Hematopoietic multipotent progenitor cell (in vitro differentiated cells): ENCODE data around the gene PHEX. TPM values are rescaled to one million over a fixed set of nuclear protein-coding genes. Genes with fewer than 3 reads are reported as not detected.
A peak's percentile ranks its signal among the peaks of the same experiment; 100 is the strongest.

Experiments used
- DNase-seq, 3 donors: peaks; one replicate each; pipeline ENCODE4 v3.0.0-alpha.2; 2011 to 2015; ENCODE audit warnings: low read depth in 2 of 3, low spot score in 2 of 3
- total RNA-seq: library from RNA; depleted of rRNA; stranded (reverse); fragments of >200 nt; gene quantifications from one replicate; pipeline ENCODE4 v1.2.3, GENCODE V29; 2012

The PHEX gene
- total RNA-seq, 1 donor: under 0.01 TPM

- DNase-seq: no peak
These were observed 109.1 kb downstream of the PHEX start for GRCh38 chrX:22141047-22141730.

GRCh38 chrX:22147214-22147613, 115.1 kb downstream of the PHEX start:
- no peak for DNase-seq

DNA sequence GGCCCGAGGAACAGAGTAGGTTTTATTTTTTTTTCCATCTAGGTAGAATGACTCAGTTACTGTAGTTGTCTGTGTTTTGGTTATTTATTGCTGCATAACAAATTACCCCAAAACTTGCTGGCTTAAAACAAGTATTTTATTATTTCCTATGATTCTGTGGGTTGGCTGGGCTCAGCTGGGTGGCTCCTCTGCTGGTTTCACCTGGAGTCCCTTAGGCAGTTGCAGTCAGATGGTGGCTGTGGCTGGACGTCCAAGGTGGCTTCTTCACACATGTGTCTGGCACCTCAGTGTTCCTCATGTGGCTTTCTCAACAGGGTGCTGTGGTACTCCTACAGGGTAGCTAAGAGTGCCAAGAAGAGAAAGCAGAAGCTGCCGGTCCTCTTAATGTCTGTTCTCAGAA, 115.8 kb downstream of the PHEX start:
- no peak for DNase-seq

- DNase-seq: no peak
These were observed 116.4 kb downstream of the PHEX start for GRCh38 chrX:22148565-22148964.

GRCh38 chrX:22150371-22150770, 118.2 kb downstream of the PHEX start:
- DNase-seq: no peak

GRCh38 chrX:22155126-22155525, 123.0 kb downstream of the PHEX start:
- no peak for DNase-seq

GRCh38 chrX:22159071-22159470, 126.9 kb downstream of the PHEX start:
- DNase-seq: no peak

GRCh38 chrX:22163326-22163725, 131.2 kb downstream of the PHEX start:
- no peak for DNase-seq

- DNase-seq: no peak
These were observed 132.8 kb downstream of the PHEX start for GRCh38 chrX:22164770-22165388.

GRCh38 chrX:22165732-22166457, 133.8 kb downstream of the PHEX start:
- no peak for DNase-seq

- no peak for DNase-seq
These were observed 139.3 kb downstream of the PHEX start for GRCh38 chrX:22171287-22172060.

DNA sequence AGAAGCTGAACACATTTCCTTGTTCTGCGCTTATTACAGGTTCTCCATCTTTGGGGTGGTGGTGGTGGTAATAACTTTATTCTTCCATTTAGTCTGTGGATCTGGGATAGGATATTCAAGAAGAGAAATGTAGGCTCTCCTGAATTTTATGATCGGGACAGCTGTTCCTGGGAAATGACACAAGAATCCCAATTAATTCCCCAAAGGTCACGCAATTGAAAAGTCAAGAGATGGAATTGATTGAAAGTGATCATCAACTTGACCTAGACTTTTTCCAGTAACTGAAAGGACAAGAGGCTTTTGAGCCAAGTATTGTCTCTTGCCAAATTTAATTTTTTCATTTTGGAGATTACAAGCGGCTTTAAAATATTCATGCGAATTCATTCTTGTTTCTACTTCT, 141.8 kb downstream of the PHEX start:
- DNase-seq: no peak

- DNase-seq: no peak
These were observed 145.9 kb downstream of the PHEX start for GRCh38 chrX:22177950-22178515.

- DNase-seq: no peak
These were observed 152.0 kb downstream of the PHEX start for GRCh38 chrX:22184096-22184495.

- no peak for DNase-seq
These were observed 154.0 kb downstream of the PHEX start for GRCh38 chrX:22186165-22186564.

- peak; percentile 6 to 52 (median 24) for DNase-seq
These were observed 160.4 kb downstream of the PHEX start for GRCh38 chrX:22192419-22193060.

DNA sequence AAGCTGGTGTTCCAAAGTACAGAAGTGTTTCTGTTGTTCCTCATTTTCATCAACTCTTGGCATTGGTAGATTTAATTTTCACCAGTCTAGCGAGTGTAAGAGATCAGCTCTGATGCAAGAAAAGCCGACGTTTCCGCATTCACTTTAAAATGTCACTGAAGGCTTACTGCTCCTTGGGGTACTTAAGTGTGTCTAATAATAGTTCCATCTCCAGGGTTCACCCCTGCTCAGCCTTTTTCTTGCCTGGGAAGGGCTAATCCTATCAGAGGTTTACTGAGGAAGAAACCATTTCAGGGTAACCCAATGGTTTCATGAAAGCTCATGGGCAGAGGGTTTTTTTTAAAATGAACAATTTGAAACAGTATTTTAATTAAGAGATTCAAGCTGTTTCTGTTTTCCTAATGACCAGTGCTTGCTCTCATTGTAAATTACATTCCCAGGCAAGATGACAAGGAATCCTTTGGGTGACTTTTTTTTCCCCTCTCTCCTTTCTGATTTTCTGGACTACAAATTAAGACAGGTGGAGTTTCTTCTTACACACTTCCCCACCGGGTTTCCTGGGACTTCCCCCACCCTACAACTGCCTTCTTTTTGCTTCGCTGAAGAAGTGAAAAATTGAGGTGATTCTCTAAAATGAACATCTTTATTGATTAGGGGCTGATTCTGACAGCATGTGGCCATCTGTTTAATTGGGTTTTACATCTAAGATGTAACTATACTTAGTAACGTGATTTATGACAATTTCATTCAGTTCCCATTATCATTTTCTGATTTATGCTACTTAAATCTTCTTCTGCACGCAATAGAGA, 161.9 kb downstream of the PHEX start:
- no peak for DNase-seq

DNA sequence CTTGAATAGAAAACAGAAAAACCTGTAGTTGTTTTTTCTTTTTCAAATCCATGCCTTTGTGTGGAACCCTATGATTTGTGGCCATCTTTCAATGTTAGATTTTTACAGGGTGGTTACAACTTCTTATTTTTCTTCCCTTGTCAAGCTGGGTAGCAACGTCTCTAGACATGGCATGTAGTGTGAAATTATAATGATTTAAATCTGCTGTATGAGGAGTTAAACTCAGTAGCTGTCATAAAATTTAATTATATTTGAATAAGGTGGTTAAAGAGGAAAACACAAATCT, 162.5 kb downstream of the PHEX start:
- no peak for DNase-seq

DNA sequence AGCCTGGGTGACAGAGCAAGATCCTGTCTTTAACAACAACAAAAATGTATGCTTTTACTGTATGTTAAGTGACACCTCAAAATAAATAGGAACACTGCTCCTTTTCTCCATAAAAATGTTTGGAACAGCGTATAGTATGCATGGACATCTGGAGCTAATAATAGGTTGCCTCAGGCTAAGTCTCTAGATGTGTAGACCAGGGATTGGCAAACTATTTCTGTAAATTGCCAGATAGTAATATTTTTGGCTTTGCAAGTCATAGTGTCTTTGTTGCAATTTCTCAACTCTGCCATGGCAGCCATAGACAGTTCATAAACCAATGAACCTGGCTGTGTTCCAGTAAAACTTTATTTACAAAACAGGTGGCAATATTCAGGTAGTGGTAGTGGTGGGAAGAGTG, 164.0 kb downstream of the PHEX start:
- no peak for DNase-seq

GRCh38 chrX:22202251-22202650, 170.1 kb downstream of the PHEX start:
- no peak for DNase-seq
